ENCODE measurements around the gene GRAP2. TPM values are rescaled to one million over a fixed set of nuclear protein-coding genes. Genes with fewer than 3 reads are reported as not detected.

The GRAP2 gene
- polyA plus RNA-seq, 1 donor: 1.8 TPM

GRCh38 chr22:39955675-39956074 lies 54.8 kb downstream of the GRAP2 start:
- no peaks in the 10 kb centered on the region for H3K9me3 ChIP-seq (ENCODE audit: control insufficient read depth, low read depth, low read length)
- DNase-seq: no peak
- no CpG with 5 or more reads among the region's 2 CpGs for WGBS (ENCODE audit: insufficient coverage, low lambda C conversion rate)

GRCh38 chr22:39956932-39957664 lies 56.2 kb downstream of the GRAP2 start:
- Histone ChIP-seq H3K36me3 (ENCODE audit: control insufficient read depth, insufficient read depth, low read length) (no peaks in the 10 kb centered on the region), H3K4me1 (ENCODE audit: control insufficient read depth, insufficient read depth, low read length) (peaks cover 15% of the 10 kb centered on the region), H3K9me3 (ENCODE audit: control insufficient read depth, low read depth, low read length) (no peaks in the 10 kb centered on the region), H3K27me3 (ENCODE audit: control insufficient read depth, insufficient read depth, low read length) (no peaks in the 10 kb centered on the region), H3K27ac (ENCODE audit: low read length) (no peak overlapping the region), H3K4me3 (ENCODE audit: low read length) (no peak overlapping the region)
- 100% methylated on average over 1 of the region's 10 CpGs for WGBS (ENCODE audit: insufficient coverage, low lambda C conversion rate)
- no peak for DNase-seq

More at GRCh38 chr22:39955675-39956074, 54.8 kb downstream of the GRAP2 start:
- no peaks in the 10 kb centered on the region for H3K27me3 ChIP-seq (ENCODE audit: control insufficient read depth, insufficient read depth, low read length)
- no peaks in the 10 kb centered on the region for H3K36me3 ChIP-seq (ENCODE audit: control insufficient read depth, insufficient read depth, low read length)
- no peak overlapping the region for H3K4me3 ChIP-seq (ENCODE audit: low read length)
- H3K27ac ChIP-seq (ENCODE audit: low read length): no peak overlapping the region
- peaks cover 15% of the 10 kb centered on the region for H3K4me1 ChIP-seq (ENCODE audit: control insufficient read depth, insufficient read depth, low read length)

GRCh38 chr22:39958009-39958711 lies 57.3 kb downstream of the GRAP2 start:
- 95% methylated on average over 2 of the region's 8 CpGs for WGBS (ENCODE audit: insufficient coverage, low lambda C conversion rate)
- no peak overlapping the region for H3K4me3 ChIP-seq (ENCODE audit: low read length)

GRCh38 chr22:39958949-39959639 lies 58.2 kb downstream of the GRAP2 start:
- H3K36me3 ChIP-seq (ENCODE audit: control insufficient read depth, insufficient read depth, low read length): no peaks in the 10 kb centered on the region
- no peaks in the 10 kb centered on the region for H3K27me3 ChIP-seq (ENCODE audit: control insufficient read depth, insufficient read depth, low read length)
- no CpG with 5 or more reads among the region's 11 CpGs for WGBS (ENCODE audit: insufficient coverage, low lambda C conversion rate)
- H3K4me1 ChIP-seq (ENCODE audit: control insufficient read depth, insufficient read depth, low read length): peaks cover 15% of the 10 kb centered on the region
- no peaks in the 10 kb centered on the region for H3K9me3 ChIP-seq (ENCODE audit: control insufficient read depth, low read depth, low read length)
- H3K4me3 ChIP-seq (ENCODE audit: low read length): no peak overlapping the region
- no peak overlapping the region for H3K27ac ChIP-seq (ENCODE audit: low read length)
- DNase-seq: peak; percentile 40 to 69

More at GRCh38 chr22:39958009-39958711, 57.3 kb downstream of the GRAP2 start:
- H3K9me3 ChIP-seq (ENCODE audit: control insufficient read depth, low read depth, low read length): no peaks in the 10 kb centered on the region
- no peak overlapping the region for H3K27ac ChIP-seq (ENCODE audit: low read length)
- no peak for DNase-seq
- H3K36me3 ChIP-seq (ENCODE audit: control insufficient read depth, insufficient read depth, low read length): no peaks in the 10 kb centered on the region
- H3K27me3 ChIP-seq (ENCODE audit: control insufficient read depth, insufficient read depth, low read length): no peaks in the 10 kb centered on the region
- peaks cover 15% of the 10 kb centered on the region for H3K4me1 ChIP-seq (ENCODE audit: control insufficient read depth, insufficient read depth, low read length)

GRCh38 chr22:39959640-39960447 lies 59.0 kb downstream of the GRAP2 start, which contains the start of gene TMA7B:
Gene TMA7B (plus strand): TSS chr22:39960397. CDS start chr22:39964375, 3,978 bp downstream.
- no peak for DNase-seq
- H3K27ac ChIP-seq (ENCODE audit: low read length): no peak within 1 kb of the TSS

GRCh38 chr22:39960791-39961746 lies 60.2 kb downstream of the GRAP2 start:
- Histone ChIP-seq H3K4me1 (ENCODE audit: control insufficient read depth, insufficient read depth, low read length) (peaks cover 17% of the 10 kb centered on the region), H3K27me3 (ENCODE audit: control insufficient read depth, insufficient read depth, low read length) (no peaks in the 10 kb centered on the region), H3K9me3 (ENCODE audit: control insufficient read depth, low read depth, low read length) (no peaks in the 10 kb centered on the region), H3K27ac (ENCODE audit: low read length) (no peak overlapping the region), H3K36me3 (ENCODE audit: control insufficient read depth, insufficient read depth, low read length) (no peaks in the 10 kb centered on the region), H3K4me3 (ENCODE audit: low read length) (no peak overlapping the region)
- WGBS (ENCODE audit: insufficient coverage, low lambda C conversion rate): 100% methylated on average over 1 of the region's 13 CpGs
- DNase-seq: no peak

More at GRCh38 chr22:39959640-39960447, 59.0 kb downstream of the GRAP2 start, which contains the start of gene TMA7B:
- Histone ChIP-seq H3K36me3 (ENCODE audit: control insufficient read depth, insufficient read depth, low read length) (no peaks in the 10 kb centered on the region), H3K27me3 (ENCODE audit: control insufficient read depth, insufficient read depth, low read length) (no peaks in the 10 kb centered on the region), H3K4me3 (ENCODE audit: low read length) (no peak within 1 kb of the TSS), H3K9me3 (ENCODE audit: control insufficient read depth, low read depth, low read length) (no peaks in the 10 kb centered on the region), H3K4me1 (ENCODE audit: control insufficient read depth, insufficient read depth, low read length) (peaks cover 15% of the 10 kb centered on the region)
- WGBS (ENCODE audit: insufficient coverage, low lambda C conversion rate): no CpG with 5 or more reads among the region's 14 CpGs

- WGBS (ENCODE audit: insufficient coverage, low lambda C conversion rate): no CpG with 5 or more reads among the region's 9 CpGs
- H3K9me3 ChIP-seq (ENCODE audit: control insufficient read depth, low read depth, low read length): no peaks in the 10 kb centered on the region
- H3K4me3 ChIP-seq (ENCODE audit: low read length): no peak overlapping the region
- no peaks in the 10 kb centered on the region for H3K27me3 ChIP-seq (ENCODE audit: control insufficient read depth, insufficient read depth, low read length)
- no peak for DNase-seq
- peaks cover 27% of the 10 kb centered on the region for H3K4me1 ChIP-seq (ENCODE audit: control insufficient read depth, insufficient read depth, low read length)
- no peak overlapping the region for H3K27ac ChIP-seq (ENCODE audit: low read length)
- H3K36me3 ChIP-seq (ENCODE audit: control insufficient read depth, insufficient read depth, low read length): no peaks in the 10 kb centered on the region
These were observed 61.2 kb downstream of the GRAP2 start for GRCh38 chr22:39962071-39962470.

- Histone ChIP-seq H3K4me1 (ENCODE audit: control insufficient read depth, insufficient read depth, low read length) (peaks cover 24% of the 10 kb centered on the region), H3K27ac (ENCODE audit: low read length) (no peak overlapping the region), H3K9me3 (ENCODE audit: control insufficient read depth, low read depth, low read length) (no peaks in the 10 kb centered on the region), H3K4me3 (ENCODE audit: low read length) (no peak overlapping the region), H3K36me3 (ENCODE audit: control insufficient read depth, insufficient read depth, low read length) (no peaks in the 10 kb centered on the region), H3K27me3 (ENCODE audit: control insufficient read depth, insufficient read depth, low read length) (no peaks in the 10 kb centered on the region)
- DNase-seq: no peak
- no CpG with 5 or more reads among the region's 5 CpGs for WGBS (ENCODE audit: insufficient coverage, low lambda C conversion rate)
These were observed 64.9 kb downstream of the GRAP2 start for GRCh38 chr22:39965748-39966147.

GRCh38 chr22:39966470-39966869 lies 65.6 kb downstream of the GRAP2 start:
- Histone ChIP-seq H3K4me3 (ENCODE audit: low read length) (no peak overlapping the region), H3K36me3 (ENCODE audit: control insufficient read depth, insufficient read depth, low read length) (no peaks in the 10 kb centered on the region), H3K27me3 (ENCODE audit: control insufficient read depth, insufficient read depth, low read length) (no peaks in the 10 kb centered on the region), H3K27ac (ENCODE audit: low read length) (peak overlapping the region; percentile 74), H3K4me1 (ENCODE audit: control insufficient read depth, insufficient read depth, low read length) (peaks cover 24% of the 10 kb centered on the region), H3K9me3 (ENCODE audit: control insufficient read depth, low read depth, low read length) (no peaks in the 10 kb centered on the region)
- DNase-seq: peak; percentile 51 to 76
- no CpG with 5 or more reads among the region's 2 CpGs for WGBS (ENCODE audit: insufficient coverage, low lambda C conversion rate)
